IMR-90 (cell line): ENCODE data around the gene ASTN2. TPM values are rescaled to one million over a fixed set of nuclear protein-coding genes. Genes with fewer than 3 reads are reported as not detected.

Experiments
- ATAC-seq: fragments of 200-7000 bp; cut with Tn5 transposase; 2 replicates; pipeline ENCODE4 v1.9.1; 2020; ENCODE audit warnings: low read depth, mild to moderate bottlenecking, moderate library complexity
- BruUV-seq: library from RNA; stranded (reverse); fragments of 400-500 nt; replicated peaks from 2 replicates; lab custom pipeline; 2021; lab: Mats Ljungman, UMichigan
- CTCF ChIA-PET: fragments of 300-600 bp; formaldehyde crosslinking; extraction: SDS; loops from one replicate; lab custom pipeline; 2021; ENCODE audit warnings: antibody characterized with exemption; lab: Yijun Ruan, JAX
- POLR2A ChIA-PET: fragments of 300-600 bp; sonication (Branson Sonifier 250); formaldehyde crosslinking; loops from one replicate; lab custom pipeline; 2022; ENCODE audit warnings: antibody characterized with exemption; ENCODE audit not compliant: unreplicated experiment; lab: Charles Lee
- DNase-seq: peaks from one replicate; pipeline ENCODE4 v3.0.0; 2013
- H2AFZ ChIP-seq: replicated peaks from 2 replicates; pipeline ENCODE3; 2013; ENCODE audit warnings: low read length, mild to moderate bottlenecking; ENCODE audit not compliant: poor library complexity
- H2AK5ac ChIP-seq: 2 replicates; pipeline ENCODE4 v1.6.1; 2013; ENCODE audit warnings: low read depth, low read length, inconsistent platforms
- H2AK9ac ChIP-seq: replicated peaks from 2 replicates; pipeline ENCODE3; 2013; ENCODE audit warnings: mild to moderate bottlenecking, low read depth, low read length, moderate library complexity; ENCODE audit not compliant: poor library complexity
- H2BK120ac ChIP-seq: 2 replicates; pipeline ENCODE4 v1.6.1; 2013; ENCODE audit warnings: low read depth, low read length, inconsistent platforms
- H2BK15ac ChIP-seq: 3 replicates; pipeline ENCODE4 v1.6.1; 2013; ENCODE audit warnings: low read depth, low read length, inconsistent platforms
- H2BK20ac ChIP-seq: 2 replicates; pipeline ENCODE4 v1.6.1; 2013; ENCODE audit warnings: low read depth, mild to moderate bottlenecking, inconsistent platforms, low read length, moderate library complexity
- H2BK5ac ChIP-seq: 2 replicates; pipeline ENCODE4 v1.6.1; 2013; ENCODE audit warnings: mild to moderate bottlenecking, low read depth, low read length, inconsistent platforms; ENCODE audit not compliant: poor library complexity, severe bottlenecking
- H3K14ac ChIP-seq: replicated peaks from 2 replicates; pipeline ENCODE4 v1.6.1; 2013; ENCODE audit warnings: low read depth, low read length, inconsistent platforms
- H3K18ac ChIP-seq: 2 replicates; pipeline ENCODE4 v1.6.1; 2013; ENCODE audit warnings: low read depth, low read length, control low read depth
- H3K23ac ChIP-seq: 2 replicates; pipeline ENCODE4 v1.6.1; 2013; ENCODE audit warnings: low read depth, low read length, inconsistent platforms
- H3K27ac ChIP-seq: 2 replicates; pipeline ENCODE4 v1.5.1; 2013; ENCODE audit warnings: mild to moderate bottlenecking, control low read depth, low read length; ENCODE audit not compliant: insufficient read depth
- H3K27me3 ChIP-seq: 2 replicates; pipeline ENCODE4 v1.6.1; 2013; ENCODE audit warnings: low read length; ENCODE audit not compliant: control insufficient read depth, insufficient read depth
- H3K36me3 ChIP-seq: 2 replicates; pipeline ENCODE4 v1.6.1; 2013; ENCODE audit warnings: low read length, mixed read lengths; ENCODE audit not compliant: control insufficient read depth, insufficient read depth
- H3K4ac ChIP-seq: 2 replicates; pipeline ENCODE4 v1.6.1; 2013; ENCODE audit warnings: low read depth, low read length, inconsistent platforms
- H3K4me1 ChIP-seq: 2 replicates; pipeline ENCODE4 v1.6.1; 2013; ENCODE audit warnings: low read length, mixed read lengths; ENCODE audit not compliant: control insufficient read depth, insufficient read depth
- H3K4me2 ChIP-seq: 2 replicates; pipeline ENCODE4 v1.6.1; 2013; ENCODE audit warnings: low read depth, mild to moderate bottlenecking, control low read depth, low read length, moderate library complexity
- H3K4me3 ChIP-seq: 2 replicates; pipeline ENCODE4 v1.5.1; 2013; ENCODE audit warnings: low read depth, mild to moderate bottlenecking, control low read depth, low read length, moderate library complexity; ENCODE audit not compliant: insufficient read depth
- H3K56ac ChIP-seq: 2 replicates; pipeline ENCODE4 v1.6.1; 2013; ENCODE audit warnings: low read length, inconsistent platforms; ENCODE audit not compliant: insufficient read depth; ENCODE audit errors: extremely low read depth
- H3K79me1 ChIP-seq, 2 experiments: 2 replicates each; pipeline ENCODE4 v1.6.1; 2013; ENCODE audit warnings: low read length in 2 of 2, inconsistent platforms in 1 of 2, low read depth in 1 of 2
- H3K9ac ChIP-seq: 2 replicates; pipeline ENCODE4 v1.6.1; 2013; ENCODE audit warnings: low read depth, low read length, control low read depth
- H3K9me1 ChIP-seq: 2 replicates; pipeline ENCODE4 v1.6.1; 2013; ENCODE audit warnings: low read length, inconsistent platforms; ENCODE audit not compliant: insufficient read depth
- H3K9me3 ChIP-seq: 2 replicates; pipeline ENCODE4 v1.6.1; 2013; ENCODE audit warnings: low read length; ENCODE audit not compliant: control insufficient read depth, insufficient read depth
- H4K20me1 ChIP-seq: 2 replicates; pipeline ENCODE4 v1.6.1; 2013; ENCODE audit warnings: low read length, inconsistent platforms; ENCODE audit not compliant: insufficient read depth
- H4K5ac ChIP-seq: 2 replicates; pipeline ENCODE4 v1.6.1; 2013; ENCODE audit warnings: mild to moderate bottlenecking, low read depth, low read length, control low read depth
- H4K8ac ChIP-seq, 2 experiments: 2 replicates each; pipeline ENCODE4 v1.6.1; 2013; ENCODE audit warnings: low read depth in 2 of 2, low read length in 2 of 2, control low read depth in 1 of 2, inconsistent platforms in 1 of 2
- H4K91ac ChIP-seq: 2 replicates; pipeline ENCODE4 v1.6.1; 2013; ENCODE audit warnings: low read depth, low read length, inconsistent platforms; ENCODE audit not compliant: insufficient read depth
- RCOR1 ChIP-seq: IDR thresholded peaks from 2 replicates; pipeline ENCODE4 v1.6.1; 2012; ENCODE audit warnings: mild to moderate bottlenecking, low read length, improper control_type of control experiment; ENCODE audit not compliant: insufficient replicate concordance
- RFX5 ChIP-seq: IDR thresholded peaks from 2 replicates; pipeline ENCODE4 v1.8.0; 2012; ENCODE audit warnings: low read depth, mild to moderate bottlenecking, low read length, moderate library complexity
- WGBS, 2 experiments: methylation state at CpG; one replicate each; pipeline versions ENCODE4 v1.1.5 to v1.1.7; 2013; ENCODE audit warnings: missing lambda C conversion rate in 2 of 2; ENCODE audit not compliant: insufficient read length in 1 of 2; ENCODE audit errors: extremely low coverage in 2 of 2; 5-methylcytosine and 5-hydroxymethylcytosine counted together
- dilution Hi-C: fragments of 300-500 bp; cut with HindIII; formaldehyde crosslinking; loops from one replicate; pipeline ENCODE4 v1.14.3; 2018; ENCODE audit warnings: low sequenced_read_pairs; ENCODE audit not compliant: unreplicated experiment
- in situ Hi-C: fragments of 300-500 bp; cut with MboI; formaldehyde crosslinking; loops from 3 replicates; pipeline ENCODE4 v1.14.3; 2019; ENCODE audit warnings: low sequenced_read_pairs, inconsistent platforms, mixed read lengths
- intact Hi-C: fragments of 100-400 bp; cut with micrococcal nuclease; formaldehyde crosslinking; loops from 2 replicates; pipeline ENCODE4 v1.10.0; 2022
- polyA plus RNA-seq, 3 experiments: library from polyadenylated mRNA; depleted of rRNA; stranded (reverse); fragments of >200 nt; gene quantifications; 2 replicates each; pipeline ENCODE4 v1.2.3, GENCODE V29; 2012; ENCODE audit warnings: low replicate concordance in 1 of 3
- total RNA-seq: library from RNA; depleted of rRNA; stranded (reverse); fragments of >200 nt; gene quantifications from 2 replicates; pipeline ENCODE4 v1.2.3, GENCODE V29; 2012

The ASTN2 gene
- total and polyA plus RNA-seq, 2 of the 4 experiments (the other 2 are of a cell fraction): 3.8 to 6.8 TPM

GRCh38 chr9:116471093-116471906 is 943.6 kb downstream of the ASTN2 start:
- Histone ChIP-seq H3K27me3 (peaks cover 2% of the 10 kb centered on the region; the same call in 1 of the 2 replicates), H2BK5ac (no peak overlapping the region), H3K23ac (peak overlapping the region; percentile 60; the same call in 1 of the 2 replicates), H3K18ac (peak overlapping the region; percentile 35; the same call in 1 of the 2 replicates), H2AK5ac (no peak overlapping the region), H3K36me3 (no peaks in the 10 kb centered on the region), H2AK9ac (peak overlapping the region; percentile 62), H3K9me3 (no peaks in the 10 kb centered on the region), H3K4me1 (peaks cover 3% of the 10 kb centered on the region; the same call in 1 of the 2 replicates), H4K20me1 (no peaks in the 10 kb centered on the region), H4K5ac (peak overlapping the region; percentile 7; the same call in 1 of the 2 replicates), H3K4me2 (peak overlapping the region; percentile 9; the same call in 1 of the 2 replicates), H3K9me1 (peaks cover 4% of the 10 kb centered on the region; the same call in 1 of the 2 replicates), H4K91ac (no peak overlapping the region), H2BK120ac (peak overlapping the region; percentile 24), H3K4me3 (no peak overlapping the region), H4K8ac (peak overlapping the region in 1 of 2 experiments; percentile 29; a peak in 2 of 4 replicates), H2BK15ac (0 out of 3 replicates have a peak overlapping the region, but pooled peaks have one; percentile 50), H3K27ac (peak overlapping the region; percentile 49; the same call in 1 of the 2 replicates), H3K9ac (no peak overlapping the region), H3K79me1 (no peaks in the 10 kb centered on the region), H3K56ac (no peak overlapping the region; the same call in 1 of the 2 replicates), H2AFZ (peak overlapping the region; percentile 66), H2BK20ac (no peak overlapping the region), H3K14ac (no peak overlapping the region), H3K4ac (no peak overlapping the region)
- ChIA-PET CTCF (interaction anchor here (0.8 kb wide), 1 partner anchor 10 kb away, joined by 3 read pairs; no protein-coding TSS in a partner anchor), POLR2A (no interaction called here)
- DNase-seq (peak; percentile 53), ATAC-seq (peak; percentile 75)
- in situ Hi-C loops (no loop called here), dilution Hi-C loops (no loop called here), intact Hi-C loops (no loop called here)
- no TSS peak for BruUV-seq
- TF ChIP-seq RFX5: no peak
- no peak for TF ChIP-seq RCOR1
- WGBS, 2 experiments: 20% methylated on average over 3 of the region's 7 CpGs; no CpG with 5 or more reads in 1 of the 2 experiments
